Fibroblast of skin of right quadriceps (primary cell): Measurements from ENCODE around the gene DENND1B.
"Not testable (repeated sequence)": the region's sequence is repeated elsewhere in the genome, so short reads cannot be mapped to it uniquely, and the experiment has no call there.

Experiments used
- DNase-seq: peaks from one replicate; pipeline ENCODE4 v3.0.0-alpha.2; 2013

Gene DENND1B

DNA sequence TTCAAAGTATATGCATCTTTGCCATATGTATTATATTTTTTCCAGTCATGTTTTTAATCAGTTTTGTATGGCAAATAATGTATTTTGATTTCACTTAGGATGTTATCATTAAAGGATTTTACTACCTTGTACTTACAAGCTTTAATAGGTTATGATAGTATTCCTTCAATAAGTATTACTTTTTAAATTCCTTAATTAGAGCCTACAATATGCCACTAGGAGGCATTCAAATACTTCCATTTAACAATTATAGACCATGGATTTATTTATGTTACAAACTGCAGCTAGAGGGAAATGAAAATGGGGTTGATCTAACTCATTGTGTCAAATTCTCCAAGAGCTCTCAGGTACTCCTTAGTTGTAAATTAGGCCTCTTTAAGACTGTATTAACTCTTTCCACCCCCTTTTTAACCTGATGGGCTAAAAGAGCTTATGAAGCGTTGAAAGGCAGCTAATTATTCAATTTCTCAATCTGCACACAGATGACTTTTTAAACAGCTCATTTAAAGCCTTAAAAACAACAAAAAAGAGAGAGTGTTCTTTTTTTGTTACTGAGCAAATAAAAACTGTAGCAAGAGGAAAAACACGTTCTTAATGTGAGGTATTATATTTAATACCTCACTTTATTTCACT lies 156.2 kb downstream of the DENND1B start:
- DNase-seq = peak; percentile 27

DNA sequence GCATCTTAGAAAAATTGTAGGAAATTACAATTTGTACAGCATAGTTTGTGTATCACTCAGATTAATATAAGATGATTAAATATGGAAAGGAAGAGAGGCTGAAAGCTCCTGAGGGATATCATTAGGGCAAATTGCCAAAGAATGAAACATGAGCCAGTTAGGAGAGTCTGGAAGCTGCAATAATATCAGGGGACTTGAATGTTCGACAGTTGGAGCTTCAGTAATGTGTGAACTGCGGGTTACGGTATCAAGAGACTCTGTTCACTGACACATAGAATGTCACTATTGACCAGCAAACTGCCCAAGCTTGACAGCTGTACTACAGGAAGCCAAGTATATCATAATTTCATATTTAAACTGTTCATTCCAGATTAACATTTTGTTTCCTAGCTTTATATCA lies 157.2 kb downstream of the DENND1B start:
- DNase-seq = peak; percentile 37

DNA sequence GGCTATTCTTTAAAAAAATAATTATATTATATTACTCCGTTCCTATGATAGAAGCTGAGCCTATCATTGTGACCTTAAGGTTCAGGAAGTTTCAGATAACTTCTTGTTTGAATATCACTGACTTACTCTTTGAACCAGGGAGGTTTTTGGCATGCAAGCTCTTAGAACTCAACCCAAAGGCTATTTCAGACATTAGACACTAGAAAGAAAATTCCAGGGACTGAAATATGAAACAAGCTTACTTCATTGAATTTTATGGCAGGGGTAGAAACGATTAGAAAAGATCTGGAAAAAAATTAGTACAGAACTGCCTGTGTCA lies 159.6 kb downstream of the DENND1B start:
- DNase-seq = no peak

DNA sequence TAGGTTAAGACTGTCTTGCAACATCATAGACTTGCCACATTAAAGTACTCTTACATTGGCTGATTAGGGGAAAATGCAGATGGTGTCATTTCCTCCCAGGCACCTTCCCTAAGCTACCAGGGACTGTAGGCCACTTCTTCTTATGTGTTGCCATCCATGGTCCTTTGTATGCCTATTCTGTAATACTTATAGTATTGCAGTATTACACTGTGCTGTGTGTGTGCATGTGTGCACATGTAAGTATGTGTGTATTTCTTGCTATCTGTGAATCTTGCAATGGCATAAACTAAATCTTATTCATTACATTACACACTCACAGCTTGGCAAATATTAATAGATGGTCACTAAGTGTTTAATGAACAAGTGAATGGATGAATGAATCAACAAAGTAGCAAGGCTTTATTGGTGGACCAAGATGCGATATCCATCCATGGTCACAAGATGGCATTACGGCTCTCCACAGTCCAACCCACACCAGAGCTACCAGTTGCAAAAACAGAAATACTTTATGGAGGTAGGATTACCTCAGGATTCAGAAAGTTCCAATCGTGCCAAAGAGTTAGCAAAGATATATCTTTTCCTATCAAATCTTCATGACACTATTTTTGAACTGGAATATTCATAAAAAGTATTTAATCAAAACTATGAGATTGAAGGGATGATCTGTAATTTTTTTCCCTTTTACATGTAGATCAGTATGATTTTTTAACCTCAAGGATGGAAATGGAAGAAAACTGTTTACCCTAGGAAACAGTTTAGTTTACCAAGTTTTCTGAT lies 160.2 kb downstream of the DENND1B start:
- peak; percentile 41 for DNase-seq

DNA sequence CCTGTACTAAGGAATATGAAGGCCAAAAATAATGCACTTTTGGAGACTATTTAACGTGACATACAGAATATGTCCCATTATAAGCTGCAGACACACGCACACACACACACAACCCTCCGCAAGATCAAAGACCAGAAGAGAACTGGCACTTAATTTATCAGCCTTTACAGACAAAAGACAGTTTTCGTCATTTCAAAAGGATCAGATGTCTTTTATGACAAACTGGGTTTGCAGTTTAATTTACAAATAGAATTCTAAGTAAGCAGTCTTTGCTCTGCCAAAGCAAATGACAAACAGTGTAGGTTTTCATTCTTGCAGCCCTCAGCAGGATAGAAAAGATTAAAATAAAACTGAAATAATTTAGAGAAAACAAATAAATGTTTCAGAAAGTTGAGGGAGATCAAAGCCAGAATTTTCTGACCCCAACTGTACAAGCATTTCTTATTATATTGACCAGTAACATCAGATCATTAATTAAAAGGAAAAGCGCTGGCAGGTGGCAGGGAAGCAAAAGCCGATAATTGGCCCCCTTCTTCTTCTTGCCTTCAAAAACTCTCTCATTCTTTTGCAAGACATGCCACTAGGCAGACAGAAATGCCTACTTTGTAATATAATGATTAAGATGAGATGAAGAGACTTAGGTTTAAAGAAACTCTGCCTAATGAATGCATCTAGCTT lies 169.0 kb downstream of the DENND1B start:
- no peak for DNase-seq

DNA sequence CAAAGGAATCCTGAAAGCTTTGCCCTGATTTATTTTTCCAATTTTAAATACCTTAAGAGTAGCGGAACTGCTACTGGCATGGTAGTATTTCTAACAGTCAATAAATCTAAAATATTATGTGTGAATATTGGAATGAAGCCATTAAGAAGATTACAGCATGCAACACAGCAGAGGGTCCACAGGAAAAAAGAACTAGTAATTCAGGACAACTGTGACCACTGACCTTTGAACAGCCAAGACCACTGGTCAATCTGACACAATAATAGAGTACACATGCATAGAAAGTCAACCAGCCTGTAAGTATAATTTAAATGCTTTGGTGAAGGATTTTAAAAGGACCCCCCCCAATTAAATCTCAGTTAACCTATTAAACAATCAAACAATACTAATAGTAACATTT lies 171.0 kb downstream of the DENND1B start:
- no peak for DNase-seq

DNA sequence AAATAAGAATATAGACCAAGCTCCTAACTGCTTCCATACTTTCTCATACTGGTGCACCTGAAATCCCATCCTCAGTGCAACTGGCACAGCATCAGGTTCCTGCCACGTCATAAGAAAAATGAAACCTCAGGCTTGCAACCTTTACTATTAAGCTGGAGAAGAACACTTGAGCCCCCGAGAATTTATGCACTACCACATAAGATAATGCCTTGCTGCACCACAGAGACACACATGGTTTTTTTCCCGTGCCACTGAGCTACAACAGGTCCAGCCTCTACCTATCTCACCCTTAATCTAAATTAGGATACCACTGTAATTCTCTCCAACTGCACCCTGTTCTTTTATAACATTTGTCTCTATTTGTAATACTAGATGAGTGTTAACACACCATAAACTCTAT lies 174.5 kb downstream of the DENND1B start:
- DNase-seq = no peak

DNA sequence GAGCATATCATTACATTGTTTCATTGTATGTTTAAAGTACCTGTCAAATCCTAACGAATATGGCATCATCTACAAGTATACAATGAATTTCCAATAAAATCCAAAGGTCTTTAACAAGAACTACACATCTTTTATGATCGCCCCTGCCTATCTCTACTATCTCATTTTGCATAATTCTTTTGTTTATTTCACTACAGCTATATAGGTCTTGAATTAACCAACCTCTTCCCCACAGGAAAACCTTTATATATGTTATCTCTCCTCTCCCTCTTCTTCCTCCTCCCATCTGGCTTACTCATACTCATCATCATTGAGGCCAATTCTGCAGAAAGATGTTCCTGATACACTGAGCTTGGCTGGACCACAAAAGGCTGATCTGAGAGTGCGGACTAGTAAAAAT lies 175.5 kb downstream of the DENND1B start:
- DNase-seq = no peak

DNA sequence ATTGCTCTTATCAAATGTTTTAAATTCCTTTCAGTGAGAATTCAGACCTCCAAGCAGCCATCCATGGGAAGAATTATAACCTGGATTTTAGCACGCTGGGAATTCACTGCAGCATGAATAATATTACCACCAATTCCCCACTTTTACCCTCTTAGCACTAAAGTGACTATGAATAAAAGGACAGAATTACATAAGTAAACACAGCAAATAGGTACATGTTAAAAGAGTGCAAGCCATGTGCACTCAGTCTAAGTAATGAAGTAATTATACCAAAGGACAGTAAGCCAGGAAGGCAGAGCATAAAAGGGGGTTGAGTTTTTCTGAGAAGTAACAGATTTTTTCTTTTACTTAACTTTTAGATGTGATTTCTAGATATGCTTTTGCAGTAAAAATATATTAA lies 176.3 kb downstream of the DENND1B start:
- no peak for DNase-seq

DNA sequence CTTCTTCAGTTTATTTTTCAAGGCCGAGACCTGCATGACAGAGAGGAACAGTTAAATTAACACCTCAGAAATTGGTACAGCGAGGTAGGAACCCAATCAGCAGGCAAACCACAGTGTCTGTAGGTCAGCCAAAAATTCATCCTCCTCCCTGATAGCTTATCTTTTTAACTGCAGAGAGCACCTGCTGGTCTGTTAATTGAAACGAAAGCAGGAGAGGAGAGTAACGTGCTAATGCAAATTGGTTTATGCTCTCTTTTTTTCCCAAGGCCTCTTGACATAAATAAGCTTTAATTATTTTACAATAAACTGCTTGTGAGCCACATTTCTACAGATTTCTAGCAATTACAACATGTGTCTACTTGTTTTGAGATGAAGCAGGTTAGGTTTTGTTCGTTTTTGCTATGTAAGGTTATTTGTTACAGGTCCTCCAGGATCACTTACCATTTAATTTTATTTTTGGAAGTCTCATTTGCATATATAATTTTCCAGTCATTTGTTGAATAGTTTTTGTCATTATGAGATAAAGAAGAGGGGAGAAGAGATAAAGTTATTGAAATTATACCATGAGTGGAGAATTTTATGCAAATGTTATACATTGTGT lies 179.9 kb downstream of the DENND1B start:
- no peak for DNase-seq

DNA sequence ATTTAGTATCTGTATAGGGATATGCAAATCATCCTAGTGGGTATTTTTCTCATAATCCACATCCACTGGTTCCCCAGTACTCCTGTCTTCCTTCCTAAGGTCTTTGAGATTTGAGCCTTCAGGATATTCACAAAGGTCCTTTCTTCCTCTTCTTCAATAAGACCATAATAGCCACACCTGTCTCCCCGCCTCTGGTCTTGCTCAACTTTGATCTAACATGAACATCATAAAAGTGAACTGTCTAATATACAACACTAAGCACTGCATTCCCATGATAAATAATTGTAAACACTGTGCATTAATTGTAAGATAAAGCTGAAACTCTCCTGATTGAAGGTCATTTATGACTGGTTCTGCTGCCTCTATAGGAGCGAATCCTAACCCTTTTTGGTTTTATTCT lies 184.6 kb downstream of the DENND1B start:
- DNase-seq = no peak

DNA sequence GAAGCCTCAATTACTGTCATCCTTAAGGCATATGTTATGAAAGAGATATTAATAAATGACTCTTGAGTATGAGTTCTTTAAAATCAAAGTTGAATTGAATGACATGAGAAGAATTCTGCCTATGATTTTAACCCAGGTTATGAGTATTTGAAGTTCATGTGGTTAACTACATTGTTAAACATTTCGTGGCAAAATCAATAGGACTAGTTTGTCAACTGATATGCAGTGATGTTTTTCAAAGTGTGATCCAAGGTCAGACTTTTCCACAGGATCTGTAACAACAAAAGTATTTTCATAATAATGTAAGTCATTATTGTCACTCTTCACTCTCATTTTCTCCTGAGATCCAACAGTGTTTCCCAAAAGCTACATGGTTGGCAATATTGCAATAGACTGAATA lies 189.5 kb downstream of the DENND1B start:
- no peak for DNase-seq

DNA sequence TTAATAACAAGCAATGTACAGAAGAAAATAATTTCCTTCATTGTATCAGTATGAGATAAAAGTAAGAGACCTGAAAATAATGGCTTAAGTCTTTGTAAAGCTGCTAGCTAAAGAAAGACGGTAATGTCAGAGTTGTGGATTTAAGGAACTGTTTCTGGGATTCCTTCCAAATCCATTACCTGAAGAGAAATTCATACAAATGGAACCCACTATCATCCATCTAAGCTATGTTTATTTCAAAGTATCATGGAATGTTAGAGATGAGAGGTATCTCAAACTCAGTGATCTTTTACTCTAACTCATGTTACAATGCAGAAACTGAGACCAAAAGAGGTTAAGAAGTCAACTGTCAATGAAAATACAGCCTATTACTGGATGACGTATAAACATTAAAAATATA lies 197.7 kb downstream of the DENND1B start:
- DNase-seq = no peak

DNA sequence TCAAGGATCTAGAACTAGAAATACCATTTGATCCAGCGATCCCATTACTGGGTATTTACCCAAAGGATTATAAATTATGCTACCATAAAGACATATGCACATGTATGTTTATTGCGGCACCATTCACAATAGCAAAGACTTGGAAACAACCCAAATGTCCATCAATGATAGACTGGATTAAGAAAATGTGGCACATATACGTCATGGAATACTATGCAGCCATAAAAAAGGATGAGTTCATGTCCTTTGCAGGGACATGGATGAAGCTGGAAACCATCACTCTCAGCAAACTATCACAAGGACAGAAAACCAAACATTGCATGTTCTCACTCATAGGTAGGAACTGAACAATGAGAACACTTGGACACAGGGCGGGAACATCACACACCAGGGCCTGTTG lies 199.7 kb downstream of the DENND1B start:
- DNase-seq = not testable (repeated sequence)

DNA sequence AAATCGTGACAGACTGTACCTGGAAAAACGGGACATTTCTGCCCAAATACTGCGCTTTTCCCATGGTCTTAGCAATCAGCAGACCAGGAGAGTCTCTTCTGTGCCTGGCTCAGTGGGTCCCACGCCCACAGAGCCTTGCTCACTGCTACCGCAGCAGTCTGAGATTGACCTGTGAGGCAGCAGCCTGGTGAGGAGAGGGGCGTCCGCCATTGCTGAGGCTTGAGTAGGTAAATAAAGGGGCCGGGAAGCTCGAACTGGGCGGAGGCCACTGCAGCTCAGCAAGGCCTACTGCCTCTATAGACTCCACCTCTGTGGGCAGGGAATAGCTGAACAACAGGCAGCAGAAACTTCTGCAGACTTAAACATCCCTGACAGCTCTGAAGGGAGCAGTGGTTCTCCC lies 203.1 kb downstream of the DENND1B start:
- no peak for DNase-seq

DNA sequence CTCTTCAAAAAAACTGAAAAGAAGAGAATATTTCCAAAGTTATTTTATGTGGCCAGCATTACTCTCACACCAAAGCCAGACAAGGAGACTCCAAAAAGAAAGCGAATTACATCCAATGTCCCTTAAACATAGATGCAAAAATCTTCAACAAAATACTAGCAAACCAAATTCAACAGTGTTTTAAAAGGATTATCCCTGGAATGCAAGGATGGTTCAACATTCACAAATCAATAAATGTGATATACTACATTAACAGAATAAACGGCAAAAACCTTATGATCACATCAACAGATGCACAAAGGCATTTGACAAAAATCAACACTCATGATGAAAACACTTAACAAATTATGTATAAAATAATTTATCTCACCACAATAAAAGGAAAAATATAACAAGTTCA lies 207.8 kb downstream of the DENND1B start:
- DNase-seq = no peak

DNA sequence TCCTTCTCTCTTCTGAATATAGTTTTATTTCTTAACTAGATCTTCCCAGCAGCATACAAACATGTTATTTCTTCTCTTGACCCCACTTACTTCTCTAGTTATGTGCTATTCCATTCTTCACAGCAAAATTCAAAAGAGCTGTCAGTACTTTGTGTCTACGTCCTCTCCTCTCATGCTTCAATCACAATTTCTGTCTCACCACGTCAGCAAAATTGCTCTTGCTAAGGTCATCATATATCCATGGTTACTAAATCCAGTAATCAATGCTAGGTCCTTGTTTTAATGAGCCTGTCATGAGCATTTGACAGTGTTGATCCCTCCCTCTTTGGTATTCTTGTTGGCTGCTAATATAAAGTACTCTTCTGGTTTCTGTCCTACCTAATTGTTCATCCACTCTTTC lies 214.2 kb downstream of the DENND1B start:
- no peak for DNase-seq

DNA sequence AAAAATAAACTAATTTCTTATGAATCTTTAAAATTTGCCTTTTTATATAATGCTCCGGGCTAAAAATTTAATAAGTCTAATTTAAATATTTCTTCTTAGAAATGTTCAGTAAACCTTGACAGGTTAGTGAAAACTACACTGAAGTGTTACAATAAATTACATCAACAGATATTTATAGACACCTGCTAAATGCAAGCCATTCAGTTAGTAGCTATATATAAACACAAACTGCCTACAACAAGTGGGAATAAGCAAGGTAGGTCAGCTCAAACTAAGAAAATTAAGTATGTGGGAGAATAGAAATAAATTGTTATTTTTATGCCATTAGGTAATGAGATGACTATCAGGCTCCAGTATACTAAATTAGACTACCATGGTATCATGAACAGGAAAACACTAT lies 215.6 kb downstream of the DENND1B start:
- no peak for DNase-seq

DNA sequence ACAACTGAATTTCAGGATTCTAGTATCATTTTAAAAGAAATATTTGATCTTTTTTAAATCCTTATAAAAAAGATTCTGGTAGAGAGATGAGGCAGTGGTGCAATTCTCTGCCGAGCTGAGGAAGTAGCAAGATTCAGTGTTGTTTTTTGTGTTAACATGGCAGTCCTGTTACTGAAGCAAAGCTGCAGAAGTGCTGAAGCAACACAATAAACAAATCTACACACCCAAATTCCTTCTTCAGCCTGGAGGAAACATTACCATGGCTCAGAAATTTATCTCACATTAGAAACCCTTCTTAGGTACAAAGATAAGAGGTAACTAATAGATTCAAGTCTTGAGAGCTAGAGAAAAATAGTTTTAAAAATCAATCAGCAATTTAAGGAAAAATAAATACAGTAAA lies 216.0 kb downstream of the DENND1B start:
- DNase-seq = no peak

DNA sequence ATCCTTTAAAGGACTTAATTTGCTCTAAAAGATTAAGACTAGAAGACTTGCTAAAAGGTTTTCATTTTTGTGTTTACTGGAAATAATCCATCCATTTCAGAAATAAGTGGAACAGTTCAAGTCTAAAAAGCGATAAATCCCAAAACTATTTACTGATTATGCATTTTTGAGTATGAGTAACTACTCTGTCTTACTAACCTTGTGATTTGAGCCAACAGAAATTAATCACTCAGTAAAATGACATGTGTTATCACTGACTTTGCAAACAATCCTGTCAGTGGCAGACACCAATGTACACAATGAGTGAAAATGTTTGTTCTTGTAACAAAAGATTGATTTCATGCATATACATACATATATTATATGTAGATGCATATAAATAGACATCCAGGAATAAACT lies 218.0 kb downstream of the DENND1B start:
- peak; percentile 24 for DNase-seq

DNA sequence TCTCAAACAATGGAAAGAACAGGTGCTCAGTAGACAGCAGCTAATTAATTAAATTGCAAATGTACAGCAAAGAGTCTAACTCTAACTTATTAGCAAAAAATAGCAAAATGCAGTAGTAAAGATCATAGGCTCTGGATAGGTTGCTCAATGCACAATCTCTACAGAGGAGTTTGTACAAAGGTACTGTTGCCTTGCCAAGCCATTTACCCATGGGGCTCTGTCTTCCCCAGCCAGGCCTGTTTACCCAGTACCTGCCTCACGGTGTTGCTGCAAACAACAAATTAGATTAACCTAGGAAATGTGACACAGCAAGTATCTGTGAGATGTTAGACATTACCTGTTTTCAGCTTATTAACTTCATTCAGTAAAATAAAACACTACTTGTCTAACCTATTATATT lies 222.0 kb downstream of the DENND1B start:
- DNase-seq = no peak

DNA sequence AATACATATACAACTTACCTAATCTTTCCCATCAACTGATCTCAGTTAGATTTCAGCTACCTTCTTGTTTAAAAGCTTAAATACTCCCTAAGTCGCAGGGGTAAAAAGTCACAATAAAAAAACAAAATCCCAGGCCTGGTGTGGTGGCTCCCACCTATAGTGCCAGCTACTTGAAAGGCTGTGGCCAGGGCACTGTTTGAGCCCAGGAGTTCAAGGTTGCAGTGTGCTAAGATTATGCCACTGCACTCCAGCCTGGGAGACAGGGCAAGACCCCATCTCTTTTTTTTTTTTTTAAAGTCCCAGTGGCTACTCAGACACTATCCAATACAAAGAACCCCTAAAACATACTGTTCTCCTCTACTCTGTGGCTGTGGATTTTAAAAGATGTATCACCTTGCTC lies 228.3 kb downstream of the DENND1B start:
- DNase-seq = no peak

DNA sequence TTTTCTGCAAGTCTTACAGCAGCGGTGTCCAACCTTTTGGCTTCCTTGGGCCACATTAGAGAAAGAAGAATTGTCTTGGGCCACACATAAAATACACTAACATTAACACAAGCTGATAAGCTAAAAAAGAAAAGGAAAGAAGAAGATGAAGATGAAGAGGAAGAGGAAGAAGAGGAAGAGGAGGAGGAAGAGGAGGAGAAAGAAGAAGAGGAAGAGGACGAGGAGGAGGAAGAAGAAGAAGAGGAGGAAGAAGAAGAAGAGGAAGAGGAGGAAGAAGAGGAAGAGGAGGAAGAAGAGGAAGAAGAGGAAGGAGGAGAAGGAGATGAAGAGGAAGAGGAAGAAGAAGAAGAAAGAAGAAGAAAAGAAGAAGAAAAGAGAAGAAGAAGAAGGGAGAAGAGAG lies 230.7 kb downstream of the DENND1B start:
- no peak for DNase-seq

DNA sequence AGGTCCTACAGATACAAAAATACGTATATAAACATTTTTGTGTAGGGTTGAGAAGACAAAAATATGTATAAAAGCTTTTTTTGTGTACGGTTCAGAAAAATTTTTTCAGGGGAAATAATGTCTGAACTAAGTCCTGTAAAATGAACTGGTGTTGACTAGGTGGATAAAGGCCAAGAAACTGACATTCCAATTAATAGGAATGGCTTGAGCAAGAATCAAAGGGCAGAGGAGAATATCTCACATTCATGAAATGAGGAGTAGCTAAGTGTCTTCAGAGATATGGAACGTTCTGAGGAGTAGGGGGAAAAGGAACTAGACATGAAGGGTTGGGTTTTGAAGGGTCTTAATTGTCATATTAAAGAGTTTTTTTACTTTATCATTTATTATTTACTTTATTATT lies 231.2 kb downstream of the DENND1B start:
- no peak for DNase-seq
